ENCODE measurements around the gene PHACTR1. TPM values are rescaled to one million over a fixed set of nuclear protein-coding genes. Genes with fewer than 3 reads are reported as not detected.
A peak's percentile ranks its signal among the peaks of the same experiment; 100 is the strongest.
"Not testable (repeated sequence)": the region's sequence is repeated elsewhere in the genome, so short reads cannot be mapped to it uniquely, and the experiment has no call there.

The PHACTR1 gene
- total RNA-seq, 1 experiment from 2014 or later = 2.6 TPM

DNA sequence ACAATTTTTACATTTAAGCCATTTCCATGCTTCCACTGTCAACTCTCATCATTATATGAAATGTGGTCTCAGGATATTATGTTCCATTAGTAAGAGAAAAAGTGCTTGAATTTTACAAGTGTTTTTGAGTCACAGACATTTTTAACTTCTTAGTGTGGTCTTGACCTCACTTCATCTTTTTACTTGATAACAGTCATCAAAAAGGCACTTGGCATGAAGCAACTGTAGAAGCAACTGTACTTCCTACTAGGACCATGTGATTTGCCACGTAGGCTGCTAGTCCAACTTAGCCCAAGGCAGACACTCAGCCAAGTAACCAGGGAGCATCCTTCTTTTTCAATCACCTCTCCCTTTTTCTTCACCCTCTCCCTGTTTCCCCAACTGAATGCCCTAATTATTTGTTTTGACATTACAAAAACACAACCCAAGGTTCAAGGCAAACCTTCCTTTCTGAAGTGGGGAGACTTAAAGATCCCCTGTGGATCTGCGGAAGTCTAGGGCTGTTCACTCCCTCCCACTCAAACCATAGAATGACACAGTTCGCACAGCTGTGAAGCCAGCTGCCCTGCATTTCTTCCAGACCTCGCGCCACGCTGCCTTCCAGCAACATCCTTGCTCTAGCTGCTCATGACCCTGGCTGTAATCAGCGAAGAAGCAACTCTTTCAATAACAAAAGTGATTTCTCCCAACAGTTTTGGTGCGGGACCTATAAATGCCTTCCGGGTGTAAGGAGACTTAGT, 45.0 kb downstream of the PHACTR1 start:
- BruUV-seq (replicated peaks) = no TSS peak

DNA sequence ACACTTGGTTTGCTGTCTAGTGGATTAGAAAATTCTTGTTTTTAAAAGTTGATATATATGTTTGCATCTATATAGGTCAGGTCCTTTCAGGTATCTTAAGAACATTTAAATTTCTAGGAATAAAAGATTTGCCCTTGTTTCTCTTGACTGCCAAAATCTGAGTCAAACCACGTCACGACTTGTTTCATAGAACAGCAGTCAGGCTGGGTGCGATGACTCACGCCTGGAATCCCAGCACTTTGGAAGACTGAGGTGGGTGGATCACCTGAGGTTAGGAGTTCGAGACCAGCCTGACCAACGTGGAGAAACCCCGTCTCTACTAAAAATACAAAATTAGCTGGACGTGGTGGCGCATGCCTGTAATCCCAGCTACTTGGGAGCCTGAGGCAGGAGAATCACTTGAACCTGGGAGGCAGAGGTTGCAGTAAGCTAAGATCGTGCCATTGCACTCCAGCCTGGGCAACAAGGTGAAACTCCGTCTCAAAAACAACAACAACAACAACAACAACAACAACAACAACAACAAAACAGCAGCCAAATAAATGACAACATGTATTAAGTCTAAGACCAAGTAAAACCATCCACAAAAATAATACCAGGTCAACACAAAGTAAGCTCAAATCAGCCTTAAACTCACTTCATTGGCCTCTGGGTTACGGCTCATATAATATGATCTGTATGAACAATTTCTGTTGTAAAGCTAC, 46.3 kb downstream of the PHACTR1 start:
- POLR2A ChIA-PET (ENCODE audit: low non-redundant PET); H3K27ac ChIP-seq (ENCODE audit: low read depth, low read length, poor library complexity, severe bottlenecking); CTCF ChIA-PET; DNase-seq (ENCODE audit: low spot score); intact Hi-C loops (cut with micrococcal nuclease; ENCODE audit: unreplicated experiment); H3K4me3 ChIP-seq (ENCODE audit: low read depth, low read length, poor library complexity, severe bottlenecking); H3K4me1 ChIP-seq (ENCODE audit: insufficient read depth, low read length, poor library complexity, severe bottlenecking); H3K36me3 ChIP-seq (ENCODE audit: insufficient read depth, low read length, poor library complexity, severe bottlenecking); BruUV-seq (replicated peaks); H3K9me3 ChIP-seq (ENCODE audit: low read depth, low read length, poor library complexity, severe bottlenecking): not testable (repeated sequence)
- H3K27me3 ChIP-seq (replicated peaks; ENCODE audit: insufficient read depth, low read depth, low read length, poor library complexity) = peaks cover 60% of the 10 kb centered on the region

More for the DNA sequence above, 45.0 kb downstream of the PHACTR1 start:
- CTCF ChIA-PET = no interaction called here
- Histone ChIP-seq H3K27ac (ENCODE audit: low read depth, low read length, poor library complexity, severe bottlenecking) (no peak overlapping the region), H3K27me3 (replicated peaks; ENCODE audit: insufficient read depth, low read depth, low read length, poor library complexity) (peaks cover 70% of the 10 kb centered on the region), H3K4me3 (ENCODE audit: low read depth, low read length, poor library complexity, severe bottlenecking) (no peak overlapping the region), H3K36me3 (ENCODE audit: insufficient read depth, low read length, poor library complexity, severe bottlenecking) (no peaks in the 10 kb centered on the region), H3K4me1 (ENCODE audit: insufficient read depth, low read length, poor library complexity, severe bottlenecking) (no peaks in the 10 kb centered on the region), H3K9me3 (ENCODE audit: low read depth, low read length, poor library complexity, severe bottlenecking) (no peaks in the 10 kb centered on the region)
- intact Hi-C loops (cut with micrococcal nuclease; ENCODE audit: unreplicated experiment) = no loop called here
- POLR2A ChIA-PET (ENCODE audit: low non-redundant PET) = no interaction called here
- peak; percentile 28 for DNase-seq (ENCODE audit: low spot score)
- TF ChIP-seq EZH2 (IDR thresholded peaks at IDR 0.05; ENCODE audit: borderline replicate concordance, low read depth, low read length, poor library complexity, severe bottlenecking) (no peak), CTCF (conservative IDR thresholded peaks at IDR 0.05; ENCODE audit: low read depth, low read length) (no peak)

DNA sequence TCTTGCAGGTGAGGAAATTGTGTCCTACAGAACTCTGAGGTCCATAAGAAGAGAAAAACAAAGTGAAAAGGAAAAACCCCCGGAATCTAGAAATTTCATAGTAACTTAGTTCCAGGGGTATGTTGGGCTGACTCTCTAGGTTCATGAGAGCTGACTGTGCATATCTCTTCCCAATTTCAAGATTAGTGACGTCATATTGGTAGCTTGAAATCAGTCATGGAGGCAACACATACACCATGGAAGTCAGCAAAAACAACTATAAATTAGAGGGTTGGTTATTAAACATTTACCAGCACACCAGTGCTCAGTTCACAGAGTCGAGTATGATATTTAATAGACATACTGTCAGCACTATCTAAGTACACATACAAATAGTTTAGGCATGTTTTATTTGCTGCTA, 49.8 kb downstream of the PHACTR1 start:
- CTCF ChIA-PET = no interaction called here
- Histone ChIP-seq H3K27me3 (replicated peaks; ENCODE audit: insufficient read depth, low read depth, low read length, poor library complexity) (peaks cover 61% of the 10 kb centered on the region), H3K9me3 (ENCODE audit: low read depth, low read length, poor library complexity, severe bottlenecking) (no peaks in the 10 kb centered on the region), H3K4me1 (ENCODE audit: insufficient read depth, low read length, poor library complexity, severe bottlenecking) (no peaks in the 10 kb centered on the region), H3K36me3 (ENCODE audit: insufficient read depth, low read length, poor library complexity, severe bottlenecking) (no peaks in the 10 kb centered on the region), H3K27ac (ENCODE audit: low read depth, low read length, poor library complexity, severe bottlenecking) (no peak overlapping the region), H3K4me3 (ENCODE audit: low read depth, low read length, poor library complexity, severe bottlenecking) (no peak overlapping the region)
- intact Hi-C loops (cut with micrococcal nuclease; ENCODE audit: unreplicated experiment) = no loop called here
- POLR2A ChIA-PET (ENCODE audit: low non-redundant PET) = no interaction called here
- TF ChIP-seq CTCF (conservative IDR thresholded peaks at IDR 0.05; ENCODE audit: low read depth, low read length) (no peak), EZH2 (IDR thresholded peaks at IDR 0.05; ENCODE audit: borderline replicate concordance, low read depth, low read length, poor library complexity, severe bottlenecking) (no peak)
- BruUV-seq (replicated peaks) = no TSS peak
- DNase-seq (ENCODE audit: low spot score) = no peak
